PFSK-1 (cell line): ENCODE data around the gene GRIP1.

ENCODE experiments used
- FOXP2 ChIP-seq: optimal IDR thresholded peaks from 2 replicates; pipeline ENCODE3; 2011; ENCODE audit warnings: borderline replicate concordance, control low read depth, inconsistent platforms; ENCODE audit not compliant: insufficient read depth; ENCODE audit errors: extremely low read length, extremely low read depth
- POLR2AphosphoS5 ChIP-seq: IDR thresholded peaks from 2 replicates; pipeline ENCODE4 v1.6.1; 2012; ENCODE audit warnings: low read depth, mild to moderate bottlenecking, control low read depth, low read length, moderate library complexity
- REST ChIP-seq, 2 experiments: IDR thresholded peaks; 2 replicates each; pipeline versions ENCODE4 v1.6.1 to v1.8.0; 2011 to 2012; ENCODE audit warnings: low read depth in 2 of 2, low read length in 2 of 2, control low read depth in 1 of 2, inconsistent platforms in 1 of 2, mild to moderate bottlenecking in 1 of 2, moderate library complexity in 1 of 2; ENCODE audit not compliant: insufficient read depth in 1 of 2
- SIN3A ChIP-seq: IDR thresholded peaks from 2 replicates; pipeline ENCODE4 v1.6.1; 2012; ENCODE audit warnings: mild to moderate bottlenecking, low read length, moderate library complexity, borderline replicate concordance; ENCODE audit not compliant: insufficient read depth
- TAF1 ChIP-seq: IDR thresholded peaks from 2 replicates; pipeline ENCODE4 v1.6.1; 2012; ENCODE audit warnings: low read length, control low read depth, borderline replicate concordance; ENCODE audit not compliant: insufficient read depth

GRIP1 gene

GRCh38 chr12:66668311-66668710, 10.6 kb downstream of the GRIP1 start:
- TF ChIP-seq REST (IDR thresholded peaks at IDR 0.05; ENCODE audit: insufficient read depth in 1 of 2, low read depth in 2 of 2, low read length in 2 of 2), result no peak
- TF ChIP-seq FOXP2, result no peak
- TF ChIP-seq SIN3A, result no peak

- TF ChIP-seq FOXP2 (no peak), TAF1 (no peak), POLR2AphosphoS5 (no peak), REST (IDR thresholded peaks at IDR 0.05; ENCODE audit: insufficient read depth in 1 of 2, low read depth in 2 of 2, low read length in 2 of 2) (no peak), SIN3A (no peak)
These were observed 11.0 kb downstream of the GRIP1 start for GRCh38 chr12:66667906-66668305.

DNA sequence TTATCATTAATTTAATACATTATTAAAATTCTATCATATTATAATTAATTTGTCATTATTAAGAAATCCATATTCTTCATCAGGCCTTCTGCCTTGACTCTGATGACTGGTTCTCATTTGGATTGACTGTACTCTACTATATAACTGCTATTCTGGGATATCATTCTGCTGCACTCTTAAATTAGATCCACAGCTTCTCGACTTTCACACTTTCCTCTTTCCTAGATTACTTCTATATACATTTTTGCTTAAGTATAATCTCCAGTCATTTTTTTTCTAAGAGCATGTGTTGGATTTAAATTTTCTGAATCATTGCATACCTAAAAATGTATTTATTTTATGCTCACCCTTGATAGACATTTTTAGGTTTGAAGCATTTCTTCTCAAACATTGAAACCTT, 12.4 kb downstream of the GRIP1 start:
- no peak for TF ChIP-seq REST (IDR thresholded peaks at IDR 0.05; ENCODE audit: insufficient read depth in 1 of 2, low read depth in 2 of 2, low read length in 2 of 2)
- TF ChIP-seq TAF1, result no peak

DNA sequence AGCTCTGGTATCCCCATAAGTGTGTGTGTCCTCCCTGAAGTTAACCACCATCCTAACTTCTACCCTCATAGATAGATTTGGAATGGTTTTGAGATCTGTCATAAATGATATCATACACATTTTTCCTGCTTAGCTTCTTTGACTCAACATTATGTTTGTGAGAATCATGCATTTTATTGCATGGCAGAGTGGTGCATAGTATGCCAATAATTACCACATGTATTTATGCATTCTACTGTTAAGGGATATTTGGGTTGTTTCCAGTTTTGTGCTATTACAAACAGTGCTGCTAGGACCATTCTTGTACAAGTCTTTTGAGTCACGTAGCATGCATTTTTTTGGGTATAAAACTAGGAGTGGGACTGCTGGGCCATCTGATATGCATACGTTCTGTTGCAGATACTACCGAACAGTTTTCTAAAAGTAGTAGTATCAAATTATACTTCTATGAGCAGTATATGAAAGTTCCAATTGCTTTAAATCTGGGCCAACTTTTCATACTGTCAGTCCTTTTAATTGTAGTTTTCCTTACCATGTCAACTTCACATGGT, 13.4 kb downstream of the GRIP1 start:
- TF ChIP-seq SIN3A (no peak), FOXP2 (no peak), TAF1 (no peak), REST (IDR thresholded peaks at IDR 0.05; ENCODE audit: insufficient read depth in 1 of 2, low read depth in 2 of 2, low read length in 2 of 2) (no peak), POLR2AphosphoS5 (no peak)

- TF ChIP-seq REST (IDR thresholded peaks at IDR 0.05; ENCODE audit: insufficient read depth in 1 of 2, low read depth in 2 of 2, low read length in 2 of 2) (no peak), POLR2AphosphoS5 (no peak), SIN3A (no peak), TAF1 (no peak), FOXP2 (no peak)
These were observed 14.8 kb downstream of the GRIP1 start for GRCh38 chr12:66664076-66664475.
